ENCODE data around the gene ELANE. TPM values are rescaled to one million over a fixed set of nuclear protein-coding genes. Genes with fewer than 3 reads are reported as not detected.

ELANE gene
- total and polyA plus RNA-seq, 4 donors: 0.17 to 37.4 (median 1.8) TPM

GRCh38 chr19:845707-846521 is 6.2 kb upstream of the ELANE start:
- no peak overlapping the region for H3K27ac ChIP-seq (ENCODE audit: low read depth in 1 of 2, low read length in 2 of 2)
- H3K9ac ChIP-seq (ENCODE audit: low read depth in 1 of 2, low read length in 2 of 2): no peak overlapping the region
- TF ChIP-seq CTCF (IDR thresholded peaks at IDR 0.05; ENCODE audit: low read depth, low read length, missing input control) (no peak), REST (IDR thresholded peaks at IDR 0.05) (no peak), FOXA1 (IDR thresholded peaks at IDR 0.05) (no peak), SP1 (IDR thresholded peaks at IDR 0.05) (no peak), GABPA (IDR thresholded peaks at IDR 0.05 in 1 of 2, conservative IDR thresholded peaks at IDR 0.05 in 1 of 2) (no peak), YY1 (IDR thresholded peaks at IDR 0.05) (no peak), EGR1 (IDR thresholded peaks at IDR 0.05; ENCODE audit: low read depth in 2 of 2) (no peak)
- H3K4me3 ChIP-seq (ENCODE audit: low read depth in 1 of 3, low read length in 3 of 3): no peak overlapping the region
- H3K36me3 ChIP-seq (ENCODE audit: control insufficient read depth in 4 of 4, insufficient read depth in 3 of 4, low read depth in 1 of 4, low read length in 3 of 4): no peaks in the 10 kb centered on the region
- peaks cover 0 to 5% (median 1%) of the 10 kb centered on the region in 4 donors for H3K27me3 ChIP-seq (ENCODE audit: control insufficient read depth in 4 of 4, insufficient read depth in 4 of 4, low read length in 3 of 4)
- H3K4me1 ChIP-seq (ENCODE audit: control insufficient read depth in 4 of 4, insufficient read depth in 4 of 4, low read length in 3 of 4): peaks cover 5 to 13% (median 8%) of the 10 kb centered on the region in 4 donors
- H3K9me3 ChIP-seq (ENCODE audit: control insufficient read depth in 4 of 4, low read length in 3 of 4): no peaks in the 10 kb centered on the region
- 71% methylated on average over 37 of the region's 37 CpGs for WGBS
- DNase-seq (ENCODE audit: low spot score): no peak

- no peak overlapping the region for H3K27ac ChIP-seq (ENCODE audit: low read depth in 1 of 2, low read length in 2 of 2)
- H3K27me3 ChIP-seq (ENCODE audit: control insufficient read depth in 4 of 4, insufficient read depth in 4 of 4, low read length in 3 of 4): peaks cover 0 to 5% (median 1%) of the 10 kb centered on the region in 4 donors
- H3K36me3 ChIP-seq (ENCODE audit: control insufficient read depth in 4 of 4, insufficient read depth in 3 of 4, low read depth in 1 of 4, low read length in 3 of 4): no peaks in the 10 kb centered on the region
- 36% methylated on average over 12 of the region's 12 CpGs for WGBS
- H3K9me3 ChIP-seq (ENCODE audit: control insufficient read depth in 4 of 4, low read length in 3 of 4): no peaks in the 10 kb centered on the region
- DNase-seq (ENCODE audit: low spot score): no peak
- H3K9ac ChIP-seq (ENCODE audit: low read depth in 1 of 2, low read length in 2 of 2): no peak overlapping the region
- H3K4me1 ChIP-seq (ENCODE audit: control insufficient read depth in 4 of 4, insufficient read depth in 4 of 4, low read length in 3 of 4): peaks cover 7 to 15% (median 11%) of the 10 kb centered on the region in 4 donors
- H3K4me3 ChIP-seq (ENCODE audit: low read depth in 1 of 3, low read length in 3 of 3): no peak overlapping the region
- TF ChIP-seq ZBTB33 (IDR thresholded peaks at IDR 0.05): no peak
- TF ChIP-seq JUND (IDR thresholded peaks at IDR 0.05): no peak
- TF ChIP-seq REST (IDR thresholded peaks at IDR 0.05): no peak
- TF ChIP-seq TAF1 (conservative IDR thresholded peaks at IDR 0.05): no peak
- TF ChIP-seq HNF4A (conservative IDR thresholded peaks at IDR 0.05): no peak
- no peak for TF ChIP-seq SP1 (IDR thresholded peaks at IDR 0.05)
- TF ChIP-seq GABPA (IDR thresholded peaks at IDR 0.05 in 1 of 2, conservative IDR thresholded peaks at IDR 0.05 in 1 of 2): no peak
- no peak for TF ChIP-seq FOXA1 (IDR thresholded peaks at IDR 0.05)
- no peak for TF ChIP-seq RAD21 (IDR thresholded peaks at IDR 0.05)
- TF ChIP-seq NR2F2 (IDR thresholded peaks at IDR 0.05): no peak
- TF ChIP-seq FOXA2 (IDR thresholded peaks at IDR 0.05): no peak
- TF ChIP-seq CTCF (IDR thresholded peaks at IDR 0.05; ENCODE audit: low read depth, low read length, missing input control): no peak
- no peak for TF ChIP-seq MAX (IDR thresholded peaks at IDR 0.05)
- TF ChIP-seq EGR1 (IDR thresholded peaks at IDR 0.05; ENCODE audit: low read depth in 2 of 2): no peak
Measured at GRCh38 chr19:848386-848921, 3.6 kb upstream of the ELANE start.
